Stimulated activated CD4-positive, alpha-beta T cell treated with anti-CD3 and anti-CD28 coated beads, Interleukin-4, amount 100 ng/mL, for 1 hour (primary cell): ENCODE results near the gene LMLN.
A peak's percentile ranks its signal among the peaks of the same experiment; 100 is the strongest.
"Not testable (repeated sequence)": the region's sequence is repeated elsewhere in the genome, so short reads cannot be mapped to it uniquely, and the experiment has no call there.

Experiments
- DNase-seq: peaks from one replicate; pipeline ENCODE4 v3.0.0-alpha.2; 2020

The LMLN gene

GRCh38 chr3:198027045-198027798 is 67.2 kb downstream of the LMLN start:
- DNase-seq: no peak

- no peak for DNase-seq
These were observed 67.9 kb downstream of the LMLN start for GRCh38 chr3:198027799-198028390.

- DNase-seq: no peak
These were observed 68.7 kb downstream of the LMLN start for GRCh38 chr3:198028718-198029117.

- DNase-seq: no peak
These were observed 70.1 kb downstream of the LMLN start for GRCh38 chr3:198030125-198030524.

- no peak for DNase-seq
These were observed 70.7 kb downstream of the LMLN start for GRCh38 chr3:198030726-198031125.

- no peak for DNase-seq
These were observed 72.3 kb downstream of the LMLN start for GRCh38 chr3:198032039-198032936.

GRCh38 chr3:198043119-198043518 is 83.1 kb downstream of the LMLN start:
- DNase-seq: no peak

- DNase-seq: no peak
These were observed 86.3 kb downstream of the LMLN start for GRCh38 chr3:198046120-198046857.

GRCh38 chr3:198048445-198048844 is 88.4 kb downstream of the LMLN start:
- no peak for DNase-seq

GRCh38 chr3:198051836-198052235 is 91.8 kb downstream of the LMLN start:
- no peak for DNase-seq

GRCh38 chr3:198053462-198053861 is 93.4 kb downstream of the LMLN start:
- DNase-seq: not testable (repeated sequence)

- no peak for DNase-seq
These were observed 101.4 kb downstream of the LMLN start for GRCh38 chr3:198061119-198062067.

GRCh38 chr3:198062068-198062465 is 102.0 kb downstream of the LMLN start:
- no peak for DNase-seq

GRCh38 chr3:198064420-198064819 is 104.4 kb downstream of the LMLN start:
- no peak for DNase-seq

GRCh38 chr3:198065897-198066296 is 105.9 kb downstream of the LMLN start:
- no peak for DNase-seq

GRCh38 chr3:198067416-198067815 is 107.4 kb downstream of the LMLN start:
- DNase-seq: no peak

GRCh38 chr3:198070871-198071270 is 110.9 kb downstream of the LMLN start:
- no peak for DNase-seq

GRCh38 chr3:198071602-198072287 is 111.7 kb downstream of the LMLN start:
- DNase-seq: peak; percentile 45

- DNase-seq: no peak
These were observed 116.8 kb downstream of the LMLN start for GRCh38 chr3:198076722-198077308.

- DNase-seq: peak; percentile 52
These were observed 119.9 kb downstream of the LMLN start for GRCh38 chr3:198079771-198080520.
